LNCAP (cell line): Measurements from ENCODE around the gene NUP62.

Source experiments
- CTCF ChIP-seq: fragments of 450-650 bp; IDR thresholded peaks from 2 replicates; pipeline ENCODE4 v1.5.1; 2017; ENCODE audit warnings: mild to moderate bottlenecking

Gene NUP62

GRCh38 chr19:49908480-49909420 lies 20.6 kb downstream of the NUP62 start:
- no peak for TF ChIP-seq CTCF

- TF ChIP-seq CTCF, result no peak
Observed at GRCh38 chr19:49907745-49908446, 21.4 kb downstream of the NUP62 start.

GRCh38 chr19:49906879-49907564 lies 22.3 kb downstream of the NUP62 start:
- TF ChIP-seq CTCF, result no peak

- no peak for TF ChIP-seq CTCF
Observed at GRCh38 chr19:49904136-49904535, 25.2 kb downstream of the NUP62 start.

GRCh38 chr19:49896863-49897621 lies 32.3 kb downstream of the NUP62 start, which contains the start of gene IL4I1:
Gene IL4I1 (minus strand): TSS chr19:49896887. CDS start chr19:49896160, 727 bp downstream.
- TF ChIP-seq CTCF, result no peak

GRCh38 chr19:49895566-49896297 lies 33.6 kb downstream of the NUP62 start:
- no peak for TF ChIP-seq CTCF
